DMS153 treated with DMSO at 0.1 percent for 48 hours (cell line): ENCODE data around the gene KIF26A.

Source experiments
- DNase-seq: peaks from one replicate; lab custom pipeline; 2025; ENCODE audit not compliant: unreplicated experiment; lab: John Stamatoyannopoulos, UW

KIF26A gene

GRCh38 chr14:104130974-104131651, 7.3 kb upstream of the KIF26A start:
- DNase-seq = no peak

DNA sequence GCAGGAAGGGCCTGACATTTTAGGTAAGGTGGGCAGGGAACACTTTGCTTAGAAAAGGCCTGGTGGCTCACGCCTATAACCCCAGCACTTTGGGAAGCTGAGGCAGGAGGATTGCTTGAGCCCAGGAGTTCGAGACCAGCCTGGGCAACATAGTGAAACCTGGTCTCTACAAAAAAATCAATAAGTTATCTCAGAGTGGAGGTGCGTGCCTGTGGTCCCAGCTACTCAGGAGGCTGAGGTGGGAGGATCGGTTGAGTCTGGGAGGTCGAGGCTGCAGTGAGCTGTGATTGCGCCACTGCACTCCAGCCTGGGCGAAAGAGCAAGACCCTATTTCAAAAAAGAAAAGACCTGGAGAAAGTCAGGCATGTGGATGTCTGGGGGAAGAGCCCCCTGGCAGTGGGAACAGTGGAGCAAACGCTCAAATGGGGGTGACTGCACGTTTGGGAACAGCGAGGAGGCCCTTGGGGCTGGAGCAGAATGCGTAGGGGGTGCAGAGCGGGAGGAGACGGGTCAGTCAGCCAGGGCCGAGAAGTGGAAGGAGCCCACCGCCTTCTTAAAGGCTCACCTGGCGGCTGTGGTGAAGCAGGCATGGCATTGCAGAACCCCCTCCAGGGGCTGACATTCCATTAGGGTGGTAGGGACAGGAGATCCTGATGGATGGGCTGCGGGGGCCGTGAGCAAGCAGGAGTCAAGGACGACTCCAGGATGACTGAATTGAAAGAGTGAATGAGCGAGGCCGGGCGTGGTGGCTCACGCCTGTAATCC, 6.2 kb upstream of the KIF26A start:
- no peak for DNase-seq

DNA sequence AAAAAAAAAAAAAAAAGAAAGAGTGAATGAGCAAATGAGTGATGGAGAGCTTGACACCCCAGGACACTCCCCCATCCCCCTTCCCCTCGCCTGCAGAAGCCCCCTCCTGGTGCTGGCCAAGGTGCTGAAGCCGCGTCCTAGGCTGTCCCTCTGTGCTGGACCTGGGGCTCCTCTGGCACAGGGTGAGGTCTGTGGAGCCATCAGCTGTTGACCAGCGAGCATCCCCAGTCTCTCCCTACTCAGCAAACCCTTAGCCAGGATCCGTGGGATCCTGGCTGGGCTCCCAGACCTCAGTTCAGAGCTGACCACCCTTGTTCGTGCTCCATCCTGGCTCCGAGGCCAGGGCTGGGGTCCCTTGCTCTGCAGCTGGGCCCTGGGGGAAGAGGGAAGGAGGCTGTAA, 5.4 kb upstream of the KIF26A start:
- DNase-seq = no peak

DNA sequence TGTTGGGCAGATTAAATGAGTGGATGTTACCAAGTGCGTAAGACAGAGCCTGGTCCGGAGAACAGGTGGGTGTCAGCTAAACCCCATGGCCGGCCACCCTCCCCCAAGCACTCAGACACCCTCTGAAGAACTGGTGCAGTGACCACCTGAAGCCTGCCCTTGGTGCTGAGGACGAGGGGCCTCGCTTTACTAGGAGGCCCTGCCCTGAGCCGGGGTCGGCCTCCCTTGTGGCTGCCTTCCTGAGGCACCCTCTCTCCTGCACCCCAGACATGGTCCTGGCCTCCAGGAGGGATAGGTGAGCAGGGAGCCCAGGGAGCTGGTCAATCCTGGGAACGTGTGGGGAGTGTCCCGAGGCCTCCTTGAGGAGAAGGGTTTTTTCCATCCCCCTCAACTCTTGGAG, 4.9 kb upstream of the KIF26A start:
- no peak for DNase-seq

DNA sequence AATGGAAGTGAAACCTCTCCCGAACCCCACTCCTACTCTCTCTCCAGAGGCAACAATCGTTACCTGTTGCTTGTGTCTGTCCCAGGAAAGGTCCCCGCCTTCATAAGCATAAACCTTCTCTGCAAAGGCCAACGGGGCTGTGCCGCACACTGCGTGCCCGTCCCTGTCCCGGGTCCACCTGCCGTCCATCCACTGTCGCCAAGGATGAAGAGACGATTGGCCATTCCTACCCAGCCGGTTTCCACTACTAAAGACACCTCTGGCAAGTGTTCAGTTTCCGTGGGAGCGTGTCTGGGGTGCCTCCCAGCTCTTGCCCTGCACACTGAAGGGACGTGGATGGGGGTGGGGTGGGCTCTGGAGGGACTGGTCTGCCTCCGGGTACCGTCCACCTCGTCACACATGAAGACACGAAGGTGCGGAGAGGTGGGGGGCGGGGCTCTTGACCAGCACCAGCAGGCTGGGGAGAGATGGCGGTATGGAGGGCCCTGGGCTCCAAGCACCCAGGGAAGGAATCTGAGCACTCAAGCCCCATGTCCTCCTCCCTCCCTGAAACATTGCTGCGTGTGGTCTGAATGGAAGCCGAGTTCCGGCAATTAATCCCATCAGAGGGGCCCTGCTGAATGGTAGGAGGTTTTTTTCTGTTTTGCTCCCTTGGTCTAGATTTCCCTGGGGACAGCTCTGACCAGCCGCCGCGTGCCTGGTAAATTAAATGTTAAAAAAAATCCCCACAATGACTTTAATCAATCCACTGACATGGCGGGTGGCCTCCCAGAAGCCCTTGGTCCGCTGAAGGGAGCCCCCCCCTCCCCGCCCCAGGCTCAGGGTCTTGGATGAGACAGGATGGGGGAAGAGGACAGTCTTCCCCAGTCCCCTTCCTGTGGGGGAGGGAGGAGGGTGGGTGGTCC, 4.1 kb upstream of the KIF26A start:
- no peak for DNase-seq

DNA sequence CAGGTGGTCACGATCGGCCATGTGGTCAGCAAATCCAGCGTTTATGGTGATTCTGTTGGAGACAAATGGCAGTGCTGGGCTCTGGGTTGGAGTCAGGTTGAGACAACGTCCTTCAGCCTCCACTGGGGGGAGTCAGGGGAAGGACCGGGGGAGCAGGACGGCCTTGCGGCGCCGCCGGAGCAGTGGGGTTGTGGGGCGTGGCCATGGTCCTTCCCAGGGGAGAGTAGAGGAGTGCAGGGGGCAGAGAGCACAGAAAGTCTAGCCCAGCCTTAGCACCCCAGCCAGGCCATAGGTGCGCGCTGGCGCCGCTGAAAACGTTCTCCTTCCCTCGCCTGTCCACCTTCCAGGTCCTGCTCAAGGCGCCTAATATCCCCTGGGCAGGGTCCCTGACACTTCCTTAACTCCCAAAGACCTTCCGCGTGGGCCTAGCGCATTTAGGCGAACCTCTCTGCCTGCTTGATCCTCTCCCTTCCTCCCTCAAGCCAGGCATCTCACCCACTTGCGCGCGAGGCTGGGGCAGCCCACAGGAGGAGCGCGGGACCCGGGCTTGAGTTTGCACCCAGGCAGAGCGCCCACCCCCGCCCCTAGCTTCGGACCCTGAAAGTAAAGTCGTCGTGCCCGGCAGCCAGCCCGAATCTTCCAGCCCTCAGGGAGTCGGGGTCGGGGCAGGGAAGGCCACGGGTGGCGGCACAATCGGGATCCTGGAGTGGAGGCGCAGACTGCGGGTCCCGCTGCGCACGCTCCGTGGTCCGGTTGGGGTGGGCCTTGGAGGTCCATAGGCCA, 3.1 kb upstream of the KIF26A start:
- DNase-seq = no peak

DNA sequence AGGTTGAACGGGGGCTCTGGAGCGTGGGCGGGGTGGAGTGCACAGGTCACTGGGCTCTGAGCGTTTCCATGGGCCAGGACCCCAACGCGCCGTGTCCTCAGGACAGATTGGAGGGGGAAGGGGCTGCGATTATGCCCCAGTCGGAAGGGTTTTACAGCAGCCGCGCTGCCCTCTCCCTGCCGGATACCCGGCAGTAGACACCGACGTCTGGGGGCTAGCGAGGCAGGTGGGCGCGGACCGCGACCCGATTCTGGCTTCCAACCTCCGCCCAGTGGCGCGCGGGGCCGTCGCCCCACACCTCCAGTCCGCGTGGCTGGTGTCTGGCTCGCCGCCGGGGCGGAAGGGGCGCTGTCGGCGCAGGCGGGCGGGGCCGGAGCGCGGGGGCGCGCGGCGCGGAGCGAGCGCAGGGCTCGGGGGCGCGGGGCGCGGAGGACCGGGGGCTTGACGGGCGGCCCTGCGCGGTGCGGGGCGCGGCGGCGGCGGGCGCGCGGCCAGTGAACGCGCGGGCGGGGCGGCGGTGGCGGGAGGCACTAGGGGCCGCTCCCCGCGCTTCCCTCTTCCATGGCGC, 2.4 kb upstream of the KIF26A start:
- DNase-seq = no peak

- no peak for DNase-seq
These were observed 1.7 kb upstream of the KIF26A start for GRCh38 chr14:104136472-104137296.

- peak; percentile 11 for DNase-seq
These were observed 890 bp upstream of the KIF26A start for GRCh38 chr14:104137297-104138097.

- DNase-seq = no peak
These were observed 502 bp downstream of the KIF26A start for GRCh38 chr14:104138718-104139459.

- no peak for DNase-seq
These were observed 1.2 kb downstream of the KIF26A start for GRCh38 chr14:104139460-104140212.

DNA sequence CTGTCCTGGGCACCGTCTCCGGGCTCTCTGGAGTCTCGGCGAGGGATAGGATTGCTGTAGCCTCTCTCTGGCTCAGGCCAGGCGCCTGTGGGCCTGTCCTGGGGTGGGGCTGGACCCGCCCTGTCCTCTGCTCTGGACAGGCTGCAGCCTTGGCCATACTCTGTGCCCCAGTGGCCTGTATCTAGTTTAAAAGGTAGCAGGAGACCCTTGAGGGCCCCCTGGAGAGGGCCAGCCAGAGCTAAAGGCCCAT, 1.8 kb downstream of the KIF26A start:
- no peak for DNase-seq

- no peak for DNase-seq
These were observed 2.3 kb downstream of the KIF26A start for GRCh38 chr14:104140463-104141331.

GRCh38 chr14:104141621-104142091, 3.3 kb downstream of the KIF26A start:
- no peak for DNase-seq

GRCh38 chr14:104142136-104142945, 4.0 kb downstream of the KIF26A start:
- DNase-seq = no peak

DNA sequence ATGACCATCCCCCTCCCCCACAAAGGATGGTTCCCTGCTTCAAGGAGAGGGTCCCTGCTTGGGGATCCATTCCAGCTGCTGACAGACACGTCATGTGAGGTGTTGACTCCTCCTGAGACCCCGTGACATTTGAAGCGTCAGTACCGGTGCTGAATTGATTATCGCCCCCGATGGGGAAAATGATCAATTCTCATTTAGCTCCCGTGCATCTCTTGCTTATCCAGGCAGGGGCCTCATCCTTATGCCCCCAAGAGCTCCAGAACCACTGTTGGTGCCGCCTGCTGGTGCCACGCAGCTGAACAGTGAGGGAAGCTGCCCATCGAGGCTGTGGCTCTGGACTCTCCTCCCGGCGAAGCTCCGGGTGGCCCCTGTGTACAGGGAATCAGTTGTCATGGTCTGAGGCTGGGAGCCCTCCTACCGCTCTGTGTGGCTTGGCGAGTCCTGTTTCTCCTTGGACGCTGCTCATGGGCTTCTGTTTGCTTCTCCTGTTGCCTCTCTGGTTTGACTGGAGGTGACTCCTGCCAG, 4.6 kb downstream of the KIF26A start:
- no peak for DNase-seq
